NCI-H187 (cell line): ENCODE data around the gene ADGRG6.

ENCODE experiments used
- DNase-seq, 2 experiments: peaks; one replicate each; lab custom pipeline; 2025; lab: John Stamatoyannopoulos, UW

ADGRG6 gene

DNA sequence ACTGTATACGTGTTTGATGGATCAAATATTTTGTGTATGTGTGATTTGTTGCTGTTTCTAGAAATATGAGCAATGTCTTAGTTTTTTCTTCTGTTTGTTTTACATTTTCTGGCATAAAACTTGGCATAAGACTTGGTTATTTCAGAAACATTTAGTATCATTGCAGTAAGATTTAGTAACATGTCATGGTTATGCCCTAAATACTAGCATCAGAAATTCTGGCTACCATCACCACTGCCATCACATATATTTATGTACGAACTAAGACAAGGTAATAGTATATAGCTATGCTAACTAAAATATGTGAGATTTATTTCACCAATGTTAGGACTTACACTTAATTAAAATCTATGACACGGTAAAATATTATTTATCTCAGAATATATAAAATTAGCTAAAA is 10.3 kb upstream of the ADGRG6 start:
- no peak for DNase-seq

DNA sequence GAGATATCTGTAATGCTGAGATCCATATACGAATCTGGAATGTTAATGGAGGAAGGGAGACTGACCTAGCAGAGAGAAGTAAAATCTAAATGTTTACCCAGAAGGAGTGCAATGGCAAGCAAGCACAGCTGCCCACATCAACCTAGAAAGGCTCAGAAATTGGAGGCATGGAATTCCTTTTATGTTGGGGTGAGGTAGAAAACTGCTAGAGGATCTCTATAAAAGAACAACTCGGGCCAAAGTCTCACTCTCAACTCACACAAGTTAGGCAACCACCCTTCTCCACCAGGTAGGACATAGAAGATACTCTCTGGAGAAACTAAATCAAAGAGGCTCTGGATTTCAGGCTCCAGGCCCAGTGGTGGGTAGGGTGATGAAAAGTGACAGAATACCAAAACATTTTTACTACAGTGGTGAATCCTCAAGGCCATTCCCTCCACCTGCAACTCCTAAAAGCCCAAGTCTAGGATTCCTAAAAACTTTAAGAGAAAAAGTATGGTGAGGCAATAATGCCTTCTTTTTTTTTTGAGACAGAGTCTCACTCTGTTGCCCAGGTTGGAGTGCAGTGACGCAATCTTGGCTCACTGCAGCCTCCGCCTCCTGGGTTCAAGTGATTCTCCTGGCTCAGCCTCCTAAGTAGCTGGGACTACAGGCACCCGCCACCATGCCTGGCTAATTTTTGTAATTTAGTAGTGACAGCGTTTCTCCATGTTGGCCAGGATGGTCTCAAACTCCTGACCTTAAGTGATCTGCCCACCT is 9.5 kb upstream of the ADGRG6 start:
- DNase-seq: no peak

DNA sequence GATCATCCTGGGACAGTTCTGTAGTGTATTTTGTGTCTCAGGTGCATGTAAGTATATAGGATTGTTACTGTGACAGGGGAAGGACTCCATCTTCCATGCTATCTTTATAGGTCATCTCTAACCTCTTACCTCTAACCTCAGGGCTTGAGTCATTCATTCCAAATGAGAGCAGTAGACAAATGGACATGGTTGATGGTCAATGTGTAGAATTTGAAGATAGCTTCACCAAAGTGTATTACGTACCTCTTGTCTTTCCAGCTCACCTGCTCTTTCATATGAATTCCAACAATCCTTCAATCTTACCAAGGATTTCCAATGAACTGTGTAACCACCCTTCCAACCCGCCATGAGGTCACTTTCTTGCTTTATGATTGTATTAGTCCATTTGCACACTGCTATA is 8.7 kb upstream of the ADGRG6 start:
- no peak for DNase-seq

DNA sequence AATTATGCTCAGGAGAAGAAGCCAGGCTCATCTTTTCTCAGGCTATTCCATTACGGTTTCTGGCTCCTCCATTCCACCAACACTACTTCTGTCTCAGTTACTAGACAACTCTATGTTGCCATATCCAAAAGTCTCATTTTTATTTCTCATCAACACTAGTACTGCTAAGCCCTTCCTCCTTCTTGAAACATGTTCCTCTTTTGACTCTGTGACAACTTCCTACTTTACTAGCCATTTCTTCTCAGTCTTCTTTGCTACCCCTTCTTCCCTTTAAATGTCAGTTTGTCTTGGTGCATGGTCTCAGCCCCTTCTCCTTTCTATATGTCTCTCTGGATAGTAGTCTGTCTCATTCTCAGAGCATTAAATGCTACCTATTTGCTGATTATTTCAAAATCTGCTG is 7.1 kb upstream of the ADGRG6 start:
- DNase-seq: no peak

DNA sequence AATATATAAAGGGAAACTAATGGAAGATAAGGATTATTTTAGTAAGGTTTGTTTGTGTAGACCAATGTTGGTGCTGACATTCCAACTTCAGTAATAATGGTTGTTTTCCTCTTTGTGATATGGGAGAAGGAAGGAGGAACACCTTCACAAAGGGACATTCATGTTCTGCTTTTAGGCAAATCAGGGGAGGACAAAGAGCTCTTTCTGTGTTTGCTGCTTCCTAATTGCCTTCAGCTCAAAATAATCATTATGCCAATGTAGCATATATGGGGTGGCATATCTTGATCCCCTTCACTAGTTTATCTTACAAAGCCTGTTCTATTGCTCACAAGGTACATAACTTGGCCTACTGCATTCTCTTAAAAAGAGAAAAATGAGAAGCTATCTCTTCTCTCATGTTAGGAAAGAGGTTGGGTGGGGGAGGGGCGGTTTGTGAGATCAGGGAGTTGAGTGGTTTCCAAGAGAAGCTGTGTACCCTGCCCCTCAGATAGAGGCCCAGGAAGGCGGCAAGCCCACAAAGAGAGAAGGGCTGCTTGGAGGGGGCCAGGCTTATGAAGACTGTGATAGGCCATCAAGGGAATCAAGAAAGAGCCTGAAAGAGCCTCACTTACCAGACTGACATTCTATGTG is 4.7 kb upstream of the ADGRG6 start:
- DNase-seq: no peak

DNA sequence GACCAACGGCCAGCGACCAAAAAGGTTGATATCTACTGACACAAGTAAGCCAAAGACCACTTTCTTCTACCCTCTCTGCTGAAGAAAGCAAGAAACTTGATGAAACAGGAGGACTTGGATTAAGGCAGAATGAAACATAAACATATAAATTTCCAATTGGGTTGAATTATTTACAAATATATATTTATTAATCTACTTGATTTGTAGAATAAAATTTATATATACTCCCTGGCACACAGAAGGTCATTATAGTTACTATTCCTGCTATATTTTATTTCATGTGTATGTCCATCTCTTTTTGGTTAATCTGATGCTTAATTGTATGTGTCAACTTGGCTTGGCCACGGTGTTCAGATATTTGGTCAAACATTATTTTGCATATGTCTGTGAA is 4.2 kb upstream of the ADGRG6 start:
- DNase-seq: no peak

DNA sequence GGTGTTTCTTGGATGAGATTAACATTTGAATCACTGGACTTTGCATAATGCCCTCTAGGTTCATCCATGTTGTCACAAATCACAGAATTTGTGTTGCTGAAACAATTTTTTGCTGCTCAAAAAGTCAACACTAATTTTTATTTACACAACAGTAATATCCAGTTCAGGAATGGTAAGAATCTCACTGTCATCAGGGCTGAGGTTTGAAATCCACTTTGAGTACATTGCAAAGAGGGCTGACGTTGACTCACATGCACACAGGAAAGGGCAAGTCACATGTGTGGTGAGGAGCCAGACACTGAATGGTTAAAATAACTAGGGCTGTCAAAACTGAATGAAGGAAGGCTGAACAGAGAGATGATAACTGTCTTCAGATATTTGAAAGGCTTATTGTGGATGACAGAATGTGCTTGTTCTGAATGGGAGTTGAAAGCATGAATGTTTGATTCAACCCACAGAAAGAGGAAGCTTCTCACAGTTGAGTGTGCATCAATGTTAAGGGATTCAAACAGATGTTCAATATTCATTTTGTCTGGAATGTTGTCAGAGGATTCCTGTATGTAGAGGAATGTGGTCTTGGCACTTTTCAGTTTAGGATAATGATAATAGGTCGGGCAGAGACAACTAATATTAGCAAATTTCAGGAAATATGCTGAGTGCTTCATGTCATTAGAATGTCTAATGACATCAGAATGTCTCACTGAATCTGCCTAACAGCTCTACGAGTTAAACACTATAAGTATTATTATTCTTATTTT is 3.6 kb upstream of the ADGRG6 start:
- DNase-seq: no peak

DNA sequence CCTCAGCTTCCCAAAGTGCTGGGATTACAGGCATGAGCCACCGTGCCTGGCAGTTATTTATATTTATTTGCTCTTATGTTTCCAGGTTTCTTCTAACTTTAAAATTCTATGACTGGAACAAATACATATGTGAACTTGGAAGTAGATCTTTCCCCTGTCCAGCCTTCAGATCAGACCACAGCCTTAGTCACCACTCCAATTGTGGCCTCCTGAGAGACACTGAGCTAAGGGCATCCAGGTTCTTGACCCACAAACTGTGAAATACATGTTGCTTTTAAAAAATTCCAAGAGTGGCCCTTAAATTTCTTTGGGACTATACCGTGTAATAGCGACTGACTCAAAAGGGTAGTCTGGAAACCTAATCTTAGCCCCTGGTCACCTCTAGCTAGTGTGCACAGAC is 1.5 kb upstream of the ADGRG6 start:
- DNase-seq: no peak

DNA sequence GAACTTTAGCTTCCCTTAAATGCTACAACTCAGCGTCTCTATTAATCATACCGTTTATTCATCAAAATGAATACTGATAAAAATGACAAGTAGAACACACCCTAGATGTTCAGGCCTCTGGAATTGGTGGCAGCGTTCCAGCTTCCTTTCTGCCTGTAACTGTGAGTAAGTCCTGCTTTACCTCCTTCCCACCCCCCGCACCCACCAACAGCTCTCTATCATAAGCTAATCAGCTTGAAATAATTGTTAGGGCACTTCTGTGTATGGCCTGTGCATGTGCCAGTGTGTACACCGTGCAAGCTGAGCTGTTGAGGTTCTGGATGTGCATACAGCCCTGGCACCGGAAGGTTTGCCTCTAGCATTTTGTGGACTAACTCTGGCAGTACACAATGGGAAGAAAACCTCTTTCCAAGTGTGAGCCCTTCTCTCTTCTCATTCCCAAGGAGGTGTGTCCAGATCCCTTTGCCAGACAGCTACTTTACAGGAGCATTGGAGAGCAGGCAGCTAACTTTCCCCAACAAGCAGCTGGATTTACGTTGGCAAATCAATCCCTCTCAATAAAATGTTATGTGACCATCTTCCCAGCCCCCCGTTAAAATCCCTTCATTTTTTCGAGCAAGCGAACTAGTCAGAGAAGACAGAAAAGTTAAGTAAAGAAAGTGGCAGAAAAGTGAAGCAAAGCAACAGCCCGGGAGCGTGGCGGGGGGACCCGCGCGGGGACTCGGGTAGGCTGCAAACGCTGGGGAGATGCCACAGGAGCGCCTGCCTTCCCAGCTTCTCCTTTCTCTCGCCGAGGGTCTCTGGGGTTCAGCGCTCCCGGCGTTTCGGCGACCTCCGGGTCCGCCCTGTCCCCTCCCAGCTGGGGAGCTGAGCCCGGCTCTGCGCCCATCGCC is 803 bp upstream of the ADGRG6 start:
- DNase-seq: no peak

DNA sequence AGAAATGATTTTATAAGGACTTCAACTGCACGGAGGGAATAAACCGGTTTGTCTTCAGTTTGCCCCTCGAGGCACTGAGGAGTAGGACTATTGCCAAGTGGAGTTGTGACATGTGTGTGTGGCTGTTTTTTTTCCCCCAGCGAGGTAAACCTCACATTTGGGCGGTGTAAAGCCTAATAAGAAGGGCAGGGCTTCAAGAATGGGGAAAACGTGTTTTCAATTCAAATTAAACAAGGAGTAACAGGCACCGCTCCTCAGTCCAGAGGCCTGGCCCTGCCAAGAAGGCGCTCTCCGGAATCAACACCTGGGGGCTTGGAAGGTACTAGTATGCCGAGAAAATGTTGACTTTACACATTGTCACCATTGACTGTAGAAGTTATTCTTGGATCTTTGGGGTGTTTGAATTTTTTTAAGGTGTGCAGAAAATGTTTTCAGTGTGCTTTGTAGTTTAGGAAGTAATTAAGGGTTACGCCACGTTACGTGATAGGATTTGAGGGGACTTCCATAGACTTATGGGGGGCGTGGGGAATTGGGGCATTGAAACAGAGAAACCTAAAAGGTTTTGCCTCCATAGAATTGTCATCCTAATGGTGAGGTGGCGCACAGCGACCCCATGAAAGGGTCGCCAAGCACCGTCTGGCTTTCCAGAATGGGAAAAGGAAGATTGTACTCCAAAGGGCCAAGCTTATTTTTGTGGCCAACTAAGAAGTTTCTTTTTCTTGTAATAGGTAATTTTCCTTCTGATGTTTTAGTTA is 791 bp downstream of the ADGRG6 start:
- DNase-seq: no peak

DNA sequence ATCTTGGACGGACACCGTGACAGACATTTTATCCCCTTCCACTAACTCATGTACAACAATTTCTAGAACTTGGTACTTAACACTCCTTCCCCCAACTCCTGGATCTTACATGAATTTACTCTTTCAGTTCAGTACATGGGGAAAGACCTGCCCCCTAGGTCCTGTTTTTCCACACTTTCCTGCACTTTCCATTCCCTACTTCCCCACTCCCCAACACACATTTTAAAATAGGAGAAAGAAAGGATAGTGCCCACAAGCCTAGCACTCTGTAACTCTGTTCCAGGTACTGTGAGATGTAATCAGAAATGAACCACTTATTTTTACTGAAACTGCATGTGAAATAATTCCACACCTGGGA is 1.3 kb downstream of the ADGRG6 start:
- no peak for DNase-seq

DNA sequence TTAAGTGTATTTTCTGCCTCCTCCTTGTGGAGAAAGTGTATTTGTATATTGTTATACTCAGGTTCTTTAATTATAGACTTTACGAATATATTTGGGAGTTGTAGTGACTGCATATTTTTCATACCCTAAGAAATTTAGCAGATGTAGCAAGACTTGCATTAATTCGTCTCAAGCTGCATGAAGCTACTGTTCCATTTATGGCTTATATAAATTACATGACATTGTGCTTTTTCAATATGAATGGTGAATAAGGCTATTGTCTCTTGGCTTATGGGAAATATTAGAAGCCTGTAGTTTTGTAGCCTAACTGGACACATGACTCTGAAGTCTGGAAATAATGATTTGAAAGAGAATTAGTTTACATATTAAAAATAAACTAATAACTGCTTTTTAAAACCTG is 2.4 kb downstream of the ADGRG6 start:
- DNase-seq: no peak

DNA sequence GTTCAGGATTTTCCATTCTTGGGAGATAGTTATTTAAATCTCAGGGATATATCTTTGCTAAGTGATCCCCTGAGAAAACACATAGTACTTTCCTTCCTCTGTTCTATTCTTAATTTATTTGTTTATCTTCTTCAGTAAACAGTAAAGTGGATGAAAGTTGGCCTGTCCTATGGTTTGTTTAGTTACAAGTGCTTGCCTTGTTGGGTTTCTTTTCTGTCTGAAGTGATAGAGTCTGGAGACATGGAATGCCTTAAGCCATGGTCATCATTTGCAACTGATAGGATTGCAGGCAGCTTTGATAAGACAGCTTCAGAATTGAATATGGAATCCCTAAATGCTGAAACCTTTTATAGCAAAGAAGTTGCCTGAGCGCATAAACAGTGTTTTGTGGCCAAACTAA is 4.9 kb downstream of the ADGRG6 start:
- no peak for DNase-seq

DNA sequence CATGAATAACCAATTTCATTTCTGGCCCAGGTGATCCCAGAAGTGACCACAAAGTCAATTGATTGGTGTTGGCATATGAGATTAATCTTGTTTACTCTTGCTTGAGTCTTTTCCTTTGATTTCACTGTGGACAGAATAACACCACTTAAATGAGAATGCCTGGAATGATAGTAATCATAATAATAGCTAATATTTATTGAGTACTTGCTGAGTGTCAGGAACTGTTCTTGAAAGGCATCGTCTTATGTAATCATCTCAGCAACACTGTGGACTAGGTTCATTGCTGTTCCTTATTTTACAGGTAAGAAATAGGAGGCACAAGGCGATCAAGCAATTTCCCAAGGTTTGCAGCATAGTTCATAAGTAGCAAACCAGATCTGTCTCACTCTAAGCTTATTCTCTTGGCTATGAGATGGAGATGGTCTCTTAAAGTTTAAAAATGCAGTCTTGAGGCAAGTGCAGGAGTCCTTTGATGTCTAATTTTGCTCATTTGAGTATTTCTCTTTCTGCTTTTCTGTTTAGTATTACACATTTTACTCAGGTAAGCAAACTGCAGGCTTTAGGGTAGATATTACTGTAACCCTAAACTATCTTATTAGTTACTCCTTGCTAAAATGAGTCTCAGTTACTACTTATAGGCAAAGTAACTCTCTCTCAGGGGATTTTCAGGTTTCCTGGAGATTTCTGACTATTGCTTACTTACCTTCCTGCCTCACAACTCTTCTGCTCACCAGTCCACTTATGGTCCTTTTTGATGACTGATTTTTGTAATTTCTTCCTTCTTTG is 6.3 kb downstream of the ADGRG6 start:
- DNase-seq: no peak

DNA sequence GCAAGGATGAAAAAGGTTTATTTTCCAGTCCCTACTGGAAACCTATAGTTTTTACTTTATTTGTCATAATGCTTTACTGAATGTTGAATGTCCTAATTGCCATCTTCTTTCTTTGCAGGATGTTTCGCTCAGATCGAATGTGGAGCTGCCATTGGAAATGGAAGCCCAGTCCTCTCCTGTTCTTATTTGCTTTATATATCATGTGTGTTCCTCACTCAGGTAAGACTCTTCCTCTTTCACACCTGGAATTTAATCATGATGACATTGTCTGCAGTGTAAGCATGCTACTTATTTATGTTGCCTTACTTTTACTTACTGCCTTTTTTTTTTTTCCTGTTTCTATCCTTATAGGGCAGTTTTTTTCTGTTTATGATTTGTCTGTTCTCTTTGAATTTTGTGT is 7.6 kb downstream of the ADGRG6 start:
- DNase-seq: no peak

DNA sequence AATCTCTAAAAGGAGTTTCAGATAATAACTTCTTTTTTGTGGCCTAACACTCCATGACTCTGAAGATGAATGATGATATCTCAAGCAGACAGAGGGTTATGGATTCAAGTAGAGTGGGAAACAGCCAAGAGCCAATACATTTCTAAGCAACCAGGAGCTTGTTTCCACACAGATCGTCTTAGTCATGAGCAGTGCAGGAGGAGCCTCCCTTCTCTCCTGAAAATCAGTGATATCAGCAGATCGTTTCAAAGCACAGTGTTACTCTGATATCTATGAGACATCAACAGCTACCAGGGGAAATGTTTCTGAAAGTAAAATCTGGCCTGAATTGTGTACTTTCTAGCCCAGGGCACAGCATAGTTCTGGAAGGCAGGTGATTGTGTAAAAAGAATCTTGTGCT is 11.5 kb downstream of the ADGRG6 start:
- no peak for DNase-seq

DNA sequence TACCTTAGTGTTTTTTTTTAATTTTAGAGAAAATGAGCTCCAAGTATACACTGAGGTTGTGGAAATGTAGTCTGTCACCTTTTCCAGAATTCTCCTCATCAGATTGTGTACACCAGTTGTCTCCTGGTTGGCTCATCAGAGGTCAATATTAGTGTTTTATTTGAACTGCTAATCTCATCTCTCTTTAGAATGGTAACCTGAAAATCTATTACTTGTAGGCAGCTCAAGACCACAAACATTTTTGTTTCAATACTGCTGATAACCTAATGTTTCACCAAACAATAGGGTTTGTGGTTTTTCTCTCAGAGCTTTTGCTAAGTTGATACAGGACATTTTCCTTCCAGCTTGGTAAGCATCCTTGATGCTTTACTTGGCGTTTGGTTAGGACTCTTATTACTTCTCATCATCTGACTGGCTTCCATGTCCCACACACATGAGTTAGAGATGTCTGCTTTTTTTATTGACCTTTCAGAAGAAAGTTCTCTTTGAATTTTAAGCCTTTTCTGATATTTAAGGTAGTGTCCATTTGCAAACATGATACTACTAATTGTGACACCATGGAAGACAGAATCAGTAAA is 15.1 kb downstream of the ADGRG6 start:
- DNase-seq: no peak

DNA sequence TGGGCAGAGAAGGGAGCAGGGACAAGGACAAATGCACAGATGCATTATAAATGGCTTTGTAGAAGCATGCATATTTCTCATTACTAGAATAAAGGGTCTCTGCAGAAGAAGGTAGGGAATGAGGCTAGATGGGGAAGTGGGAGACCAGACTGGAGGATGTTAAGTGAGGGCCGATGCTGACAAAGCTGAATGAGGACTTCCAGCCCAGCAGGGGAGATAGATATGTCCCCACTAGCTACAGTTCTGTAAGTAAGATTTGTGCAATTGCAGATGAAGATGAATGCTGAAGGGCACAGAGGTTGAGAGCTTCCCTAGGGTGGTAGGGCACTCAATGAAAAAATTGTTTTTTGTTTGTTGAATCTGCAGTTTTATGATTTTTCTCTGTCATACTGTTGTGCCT is 16.9 kb downstream of the ADGRG6 start:
- DNase-seq: no peak

DNA sequence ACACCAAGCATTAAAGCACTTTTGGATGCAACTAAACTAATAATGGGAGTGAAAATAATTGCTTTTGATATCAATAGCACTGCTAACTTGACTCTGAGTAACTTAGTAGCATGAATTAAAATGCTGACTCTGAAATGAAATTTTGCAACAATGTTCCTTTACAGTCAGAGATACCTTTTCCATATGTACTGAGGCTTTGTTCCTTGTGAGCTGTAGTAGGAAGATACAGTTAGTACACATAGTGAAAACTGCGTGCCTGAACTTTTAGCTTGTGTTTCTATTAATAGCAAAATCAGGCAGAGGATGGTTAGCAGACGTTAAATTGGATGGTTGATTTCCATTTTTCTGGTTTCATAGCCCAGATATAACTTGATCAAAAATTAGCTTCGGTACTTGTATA is 18.6 kb downstream of the ADGRG6 start:
- DNase-seq: no peak

DNA sequence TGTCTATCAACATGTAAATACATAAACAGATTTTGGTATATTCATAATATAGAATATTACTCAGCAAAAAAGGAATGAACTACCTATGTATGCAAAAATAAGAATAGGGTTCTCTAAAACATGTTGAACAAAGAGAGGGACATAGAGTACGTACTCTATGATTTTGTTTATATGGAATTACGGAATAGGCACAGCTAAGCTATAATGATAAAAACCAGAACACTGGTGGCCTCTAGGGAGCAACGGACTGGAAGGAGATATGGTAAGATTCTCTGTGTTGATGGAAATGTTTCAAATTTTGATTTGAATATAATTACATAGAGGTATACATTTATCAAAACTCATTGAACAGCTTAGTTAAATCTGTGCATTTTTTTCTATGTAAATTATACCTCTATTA is 19.6 kb downstream of the ADGRG6 start:
- DNase-seq: no peak

DNA sequence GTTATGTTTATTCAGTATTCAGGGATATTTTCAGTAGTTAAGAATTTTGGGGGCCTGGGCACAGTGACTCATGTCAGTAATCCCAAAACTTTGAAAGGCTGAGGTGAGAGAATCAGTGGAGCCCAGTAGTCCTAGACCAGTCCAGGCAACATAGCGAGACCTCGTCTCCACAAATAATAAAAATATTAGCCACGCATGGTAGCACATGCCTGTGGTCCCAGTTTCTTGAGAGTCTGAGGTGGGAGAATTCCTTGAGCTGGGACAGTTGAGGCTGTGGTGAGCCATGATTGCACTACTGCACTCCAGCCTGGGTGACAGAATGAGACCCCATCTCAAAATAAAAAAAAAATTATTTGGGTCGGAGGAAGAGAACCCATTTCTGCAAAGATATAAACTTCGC is 20.3 kb downstream of the ADGRG6 start:
- no peak for DNase-seq
